Natural killer cell (primary cell): Measurements from ENCODE around the gene ANXA2. TPM values are rescaled to one million over a fixed set of nuclear protein-coding genes. Genes with fewer than 3 reads are reported as not detected.

Experiments
- ATAC-seq, 3 donors: fragments of 150-1000 bp in 2 of 3; fragments of 200-7000 bp in 1 of 3; cut with Tn5 transposase; 1 replicate in 1 of 3; 2 replicates in 2 of 3; pipeline ENCODE4 v1.10.0; 2021; ENCODE audit warnings: mild to moderate bottlenecking in 2 of 3, moderate library complexity in 2 of 3
- DNase-seq, 2 donors: peaks; one replicate each; pipeline versions ENCODE4 v3.0.0 to v3.0.0-alpha.2; 2013 to 2021; ENCODE audit warnings: mixed read lengths in 1 of 2
- H3K27ac ChIP-seq: one replicate; pipeline ENCODE4 v1.5.1; 2013; ENCODE audit warnings: mild to moderate bottlenecking, low read length
- H3K27me3 ChIP-seq: one replicate; pipeline ENCODE4 v1.6.1; 2013; ENCODE audit warnings: low read length; ENCODE audit not compliant: control insufficient read depth, insufficient read depth
- H3K36me3 ChIP-seq: one replicate; pipeline ENCODE4 v1.6.1; 2013; ENCODE audit warnings: low read length; ENCODE audit not compliant: control insufficient read depth, insufficient read depth
- H3K4me1 ChIP-seq: one replicate; pipeline ENCODE4 v1.6.1; 2013; ENCODE audit warnings: low read length; ENCODE audit not compliant: control insufficient read depth, insufficient read depth
- H3K4me3 ChIP-seq: one replicate; pipeline ENCODE4 v1.5.1; 2013; ENCODE audit warnings: low read length
- H3K9me3 ChIP-seq: one replicate; pipeline ENCODE4 v1.6.1; 2013; ENCODE audit warnings: low read length; ENCODE audit not compliant: control insufficient read depth, insufficient read depth
- H3K27ac Mint-ChIP-seq, 2 donors: one replicate each; pipeline ENCODE4 v1.8.0; 2022; ENCODE audit warnings: mild to moderate bottlenecking in 2 of 2, mixed read lengths in 2 of 2, moderate library complexity in 1 of 2
- H3K27me3 Mint-ChIP-seq, 2 donors: one replicate each; pipeline ENCODE4 v1.8.0; 2022; ENCODE audit warnings: low read depth in 2 of 2, mixed read lengths in 2 of 2
- H3K36me3 Mint-ChIP-seq: one replicate; pipeline ENCODE4 v1.8.0; 2022; ENCODE audit warnings: mixed read lengths
- H3K4me1 Mint-ChIP-seq, 2 donors: one replicate each; pipeline ENCODE4 v1.8.0; 2022; ENCODE audit warnings: mixed read lengths in 2 of 2
- H3K4me3 Mint-ChIP-seq: one replicate; pipeline ENCODE4 v1.8.0; 2022; ENCODE audit warnings: mild to moderate bottlenecking, moderate library complexity, mixed read lengths
- H3K9me3 Mint-ChIP-seq, 2 donors: one replicate each; pipeline ENCODE4 v1.8.0; 2022; ENCODE audit warnings: mixed read lengths in 2 of 2
- CTCF ChIP-seq: fragments of 200-600 bp; IDR thresholded peaks from one replicate; pipeline ENCODE4 v1.8.0; 2022; ENCODE audit warnings: antibody characterized with exemption
- WGBS: methylation state at CpG from one replicate; pipeline ENCODE4 v1.1.7; 2013; ENCODE audit warnings: missing lambda C conversion rate; ENCODE audit not compliant: insufficient coverage; 5-methylcytosine and 5-hydroxymethylcytosine counted together
- intact Hi-C: fragments of 100-400 bp; cut with micrococcal nuclease; formaldehyde crosslinking; loops from one replicate; pipeline ENCODE4 v1.14.2; 2022
- total RNA-seq, 4 donors: library from RNA; stranded (reverse); fragments of 120-200 nt in 1 of 4; gene quantifications; one replicate each; pipeline versions ENCODE4 v1.2.3 to v1.2.4, GENCODE V29; 2013 to 2022

The ANXA2 gene
- 100 to 1,000 TPM; 132 to 230 (median 155) TPM for total RNA-seq
- total RNA-seq (2013) = 233 TPM

GRCh38 chr15:60397772-60398445 lies at the start of gene ANXA2:
ANXA2 (minus strand) TSS chr15:60397986; CDS start chr15:60386075, 11,911 bp downstream.
- H3K4me3 ChIP-seq = peak within 1 kb of the TSS; percentile 65
- no peaks in the 10 kb centered on the region for H3K27me3 Mint-ChIP-seq

GRCh38 chr15:60444289-60444912 lies 46.6 kb upstream of the ANXA2 start:
- H3K4me3 Mint-ChIP-seq = no peak overlapping the region
- 89% methylated on average over 6 of the region's 6 CpGs for WGBS
- Histone ChIP-seq H3K27ac (no peak overlapping the region), H3K4me1 (no peaks in the 10 kb centered on the region), H3K9me3 (no peaks in the 10 kb centered on the region), H3K36me3 (peaks cover 34% of the 10 kb centered on the region), H3K27me3 (no peaks in the 10 kb centered on the region), H3K4me3 (no peak overlapping the region)
- H3K4me1 Mint-ChIP-seq = peaks cover 0 to 5% of the 10 kb centered on the region in 2 donors
- no peak overlapping the region for H3K27ac Mint-ChIP-seq
- TF ChIP-seq CTCF = peak; percentile 30
- H3K27me3 Mint-ChIP-seq = no peaks in the 10 kb centered on the region
- no peaks in the 10 kb centered on the region for H3K36me3 Mint-ChIP-seq
- ATAC-seq (no peak), DNase-seq (peak in 1 of 2 donors; percentile 15)
- intact Hi-C loops = loop anchor here (2.0 kb wide), 1 partner anchor 86 kb away; no protein-coding TSS in a partner anchor
- H3K9me3 Mint-ChIP-seq = no peaks in the 10 kb centered on the region

More at GRCh38 chr15:60397772-60398445, at the start of gene ANXA2:
- peak within 1 kb of the TSS; percentile 92 to 93 for H3K27ac Mint-ChIP-seq
- ATAC-seq (peak; percentile 70 to 83 (median 78)), DNase-seq (peak; percentile 72 to 89)
- H3K36me3 ChIP-seq = no peaks in the 10 kb centered on the region
- WGBS = under 1% methylated on average over 48 of the region's 53 CpGs
- intact Hi-C loops = loop anchor here (2.0 to 5.0 kb wide), 3 partner anchors 81 to 444 kb away; partner anchors contain the start of gene ICE2
- peaks cover 30% of the 10 kb centered on the region for H3K4me1 ChIP-seq
- H3K9me3 Mint-ChIP-seq = peaks cover 0 to 3% of the 10 kb centered on the region in 2 donors
- H3K36me3 Mint-ChIP-seq = no peaks in the 10 kb centered on the region
- H3K9me3 ChIP-seq = no peaks in the 10 kb centered on the region
- H3K27me3 ChIP-seq = no peaks in the 10 kb centered on the region
- H3K4me3 Mint-ChIP-seq = peak within 1 kb of the TSS; percentile 89
- H3K27ac ChIP-seq = peak within 1 kb of the TSS; percentile 71
- no peak for TF ChIP-seq CTCF
- peaks cover 47 to 57% of the 10 kb centered on the region in 2 donors for H3K4me1 Mint-ChIP-seq

GRCh38 chr15:60442763-60443162 lies 45.0 kb upstream of the ANXA2 start:
- intact Hi-C loops = no loop called here
- no peak overlapping the region for H3K4me3 Mint-ChIP-seq
- no peaks in the 10 kb centered on the region for H3K36me3 Mint-ChIP-seq
- Histone ChIP-seq H3K36me3 (peaks cover 25% of the 10 kb centered on the region), H3K4me1 (no peaks in the 10 kb centered on the region), H3K27ac (no peak overlapping the region), H3K27me3 (no peaks in the 10 kb centered on the region), H3K9me3 (no peaks in the 10 kb centered on the region), H3K4me3 (no peak overlapping the region)
- no peaks in the 10 kb centered on the region for H3K27me3 Mint-ChIP-seq
- H3K9me3 Mint-ChIP-seq = no peaks in the 10 kb centered on the region
- ATAC-seq (no peak), DNase-seq (no peak)
- WGBS = 96% methylated on average over 3 of the region's 3 CpGs
- no peak overlapping the region for H3K27ac Mint-ChIP-seq
- TF ChIP-seq CTCF = no peak
- H3K4me1 Mint-ChIP-seq = peaks cover 0 to 5% of the 10 kb centered on the region in 2 donors
